ENCODE results near the gene PTOV1.

PTOV1 gene

DNA sequence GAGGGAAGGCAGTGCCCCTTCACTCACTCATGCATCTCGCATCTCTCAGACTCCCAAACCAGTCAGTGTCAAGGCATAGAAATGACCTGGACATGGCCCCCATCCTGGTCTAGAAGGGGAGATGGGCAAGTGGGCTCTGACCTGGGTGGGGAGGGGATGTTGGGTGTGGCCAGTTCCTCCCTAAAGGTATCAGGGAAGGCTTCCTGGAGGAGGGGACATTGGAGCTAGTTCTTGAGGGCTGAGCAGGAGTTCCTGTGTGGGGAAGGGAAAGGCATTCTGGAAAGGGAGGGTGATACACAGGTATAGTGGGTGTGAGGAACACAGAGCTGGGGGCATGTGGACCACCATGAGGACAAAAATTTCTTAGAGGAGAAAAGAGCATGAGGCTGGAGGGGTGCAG lies 41.8 kb downstream of the PTOV1 start:
- DNase-seq = no peak

DNA sequence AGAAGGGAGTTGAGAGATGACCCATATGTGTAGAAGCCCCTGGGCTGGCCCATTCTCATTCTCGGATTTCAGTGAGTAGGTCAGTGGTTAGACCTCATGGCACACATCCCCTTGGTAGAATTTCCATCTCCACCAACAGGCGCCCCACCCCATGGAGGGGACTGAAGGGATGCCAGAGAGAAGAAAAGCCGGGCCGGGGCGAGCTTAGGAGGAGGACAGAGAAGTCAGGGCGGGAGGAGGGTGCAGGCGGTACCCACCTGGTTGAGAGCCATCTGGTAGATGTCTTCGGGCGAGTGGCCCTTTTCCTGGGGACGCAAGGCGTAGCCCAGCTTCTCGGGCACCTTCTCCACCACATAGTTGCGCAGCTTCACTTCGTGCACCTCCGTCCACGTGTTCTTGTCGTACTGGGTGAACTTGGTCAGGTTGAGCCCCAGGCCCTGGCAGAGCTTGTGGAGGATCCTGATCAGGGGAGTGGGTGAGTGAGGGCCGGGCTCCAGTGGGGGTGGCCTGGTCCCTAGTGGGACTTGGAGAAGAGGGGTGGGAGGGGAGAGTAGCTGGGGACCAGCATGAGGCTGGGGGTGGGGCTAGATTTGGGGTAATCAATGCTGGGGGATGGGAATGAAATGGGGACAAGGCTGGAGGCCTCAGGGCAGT lies 43.2 kb downstream of the PTOV1 start:
- DNase-seq = no peak

DNA sequence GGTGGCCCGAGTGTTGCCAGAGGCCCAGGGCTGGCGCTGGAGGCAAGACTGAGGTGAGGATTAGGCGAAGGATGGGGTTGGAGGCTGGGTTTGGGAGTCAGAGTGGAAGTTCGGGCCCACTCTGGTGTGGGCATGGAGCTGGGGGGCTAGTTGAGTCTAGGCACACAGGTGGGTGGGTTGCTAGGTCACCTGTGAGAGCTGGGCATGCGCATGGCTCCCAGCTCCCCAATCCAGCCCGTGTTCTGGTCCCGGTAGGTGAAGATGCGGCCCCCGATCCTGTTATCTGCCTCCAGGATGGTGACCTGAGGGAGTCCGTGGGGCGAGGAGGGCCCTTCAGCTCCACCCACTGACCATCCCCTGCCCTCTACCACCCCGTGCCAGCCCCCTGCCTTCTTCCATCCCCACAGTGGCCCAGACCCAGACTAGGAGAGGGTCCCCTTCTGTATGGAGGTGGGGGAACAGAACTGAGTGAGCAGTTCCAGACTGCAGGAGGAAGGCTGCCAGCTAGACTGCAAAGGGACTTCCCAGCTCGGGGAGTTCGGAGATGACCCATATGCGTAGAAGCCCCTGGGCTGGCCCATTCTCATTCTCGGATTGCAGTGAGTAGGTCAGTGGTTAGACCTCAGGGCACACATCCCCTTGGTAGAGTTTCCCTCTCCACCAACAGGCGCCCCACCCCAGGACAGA lies 44.1 kb downstream of the PTOV1 start:
- no peak for DNase-seq

DNA sequence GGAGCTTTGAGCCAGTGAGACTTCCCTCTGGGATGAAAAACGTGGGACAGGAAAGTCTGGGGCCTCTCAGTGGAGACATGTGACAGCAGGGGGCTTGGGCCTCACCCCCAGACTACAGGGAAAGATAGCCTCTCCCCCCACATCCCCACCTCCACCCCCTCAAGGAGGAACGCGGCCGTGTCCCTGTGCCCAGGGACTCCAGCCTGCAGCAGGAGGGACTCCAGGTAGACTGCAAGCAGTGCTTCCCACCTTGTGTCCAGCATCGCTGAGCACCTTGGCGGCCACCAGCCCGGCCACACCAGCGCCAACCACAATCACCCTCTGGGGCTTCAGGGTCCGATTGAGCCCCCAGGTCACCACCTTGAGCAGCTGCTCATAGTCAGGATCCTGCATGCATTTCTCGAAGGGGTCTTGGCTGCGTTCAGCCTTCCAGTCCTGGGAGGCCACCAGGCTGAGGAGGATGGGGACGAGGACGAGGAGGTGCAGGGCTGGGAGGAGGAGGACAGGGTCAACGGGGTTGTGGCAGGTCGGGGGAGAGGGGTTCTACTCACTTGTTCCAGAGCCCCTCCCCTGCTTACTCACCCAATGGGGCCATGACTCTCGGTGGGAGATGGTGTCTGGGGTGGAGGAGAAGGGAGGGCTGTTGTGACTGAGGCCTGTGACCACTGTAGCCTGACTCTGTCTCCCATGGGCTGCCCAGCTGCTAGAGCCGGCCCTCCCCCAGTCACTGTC lies 44.8 kb downstream of the PTOV1 start:
- DNase-seq = no peak

DNA sequence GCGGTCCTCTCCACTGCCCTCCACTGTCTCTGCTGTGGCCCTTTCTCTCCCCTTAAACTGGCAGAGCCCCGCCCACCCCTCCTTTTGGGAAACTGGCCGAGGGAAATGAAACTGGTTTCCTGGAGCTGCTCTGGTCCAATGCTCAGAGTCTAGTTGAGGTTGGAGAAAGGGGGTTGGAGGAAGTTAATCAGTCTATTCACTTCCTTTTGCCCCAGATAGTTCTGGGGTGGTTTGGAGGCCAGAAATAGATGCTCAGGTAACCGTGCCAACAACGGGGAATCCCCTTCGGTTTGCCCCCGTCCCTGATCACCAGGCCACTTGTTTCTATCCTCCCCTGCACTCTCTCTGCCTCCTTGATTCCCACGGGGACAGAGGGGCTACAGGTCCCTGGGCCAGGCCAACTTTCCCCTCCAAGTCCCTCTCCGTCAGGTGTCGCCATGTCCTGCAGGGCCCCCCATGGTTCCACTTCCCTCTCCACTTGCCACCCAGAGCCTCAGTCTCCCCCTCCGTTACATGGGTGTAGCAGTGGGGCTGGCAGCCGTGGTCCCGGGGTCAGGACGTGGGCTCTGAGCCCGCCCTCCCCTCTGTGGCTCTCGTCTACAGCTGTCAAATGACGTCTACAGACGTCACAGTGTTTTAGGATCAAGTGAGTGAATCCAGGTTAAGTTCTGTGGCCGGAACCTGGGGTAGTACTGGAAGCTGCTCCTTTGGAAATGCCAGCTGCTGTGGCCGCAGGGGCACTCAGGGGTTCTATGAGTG lies 46.1 kb downstream of the PTOV1 start, which contains the start of gene IL4I1:
Gene IL4I1, minus strand, starts transcription at position 25 of the 759 bp plus-strand sequence. CDS start 727 bp downstream, outside the sequence.
- DNase-seq = peak; percentile 84

DNA sequence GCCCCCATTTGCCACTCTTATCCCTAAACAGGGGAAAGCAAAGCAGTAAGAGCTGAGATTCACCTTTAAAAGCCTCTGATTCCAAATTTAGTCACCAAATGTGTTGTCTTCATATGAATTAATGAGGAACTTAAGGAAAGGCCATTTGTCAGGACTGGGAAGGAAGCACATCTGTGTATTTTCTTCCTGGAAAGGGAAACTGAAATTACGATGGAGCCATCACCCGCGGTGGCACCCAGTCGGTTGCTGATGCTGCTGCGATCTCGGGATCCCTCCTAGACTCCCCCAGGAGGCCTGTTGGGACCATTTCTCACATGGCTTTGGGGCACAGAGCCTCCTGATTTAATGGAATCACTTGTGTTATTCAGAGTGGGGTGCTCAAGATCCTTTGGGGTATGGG lies 53.2 kb downstream of the PTOV1 start:
- DNase-seq = no peak

DNA sequence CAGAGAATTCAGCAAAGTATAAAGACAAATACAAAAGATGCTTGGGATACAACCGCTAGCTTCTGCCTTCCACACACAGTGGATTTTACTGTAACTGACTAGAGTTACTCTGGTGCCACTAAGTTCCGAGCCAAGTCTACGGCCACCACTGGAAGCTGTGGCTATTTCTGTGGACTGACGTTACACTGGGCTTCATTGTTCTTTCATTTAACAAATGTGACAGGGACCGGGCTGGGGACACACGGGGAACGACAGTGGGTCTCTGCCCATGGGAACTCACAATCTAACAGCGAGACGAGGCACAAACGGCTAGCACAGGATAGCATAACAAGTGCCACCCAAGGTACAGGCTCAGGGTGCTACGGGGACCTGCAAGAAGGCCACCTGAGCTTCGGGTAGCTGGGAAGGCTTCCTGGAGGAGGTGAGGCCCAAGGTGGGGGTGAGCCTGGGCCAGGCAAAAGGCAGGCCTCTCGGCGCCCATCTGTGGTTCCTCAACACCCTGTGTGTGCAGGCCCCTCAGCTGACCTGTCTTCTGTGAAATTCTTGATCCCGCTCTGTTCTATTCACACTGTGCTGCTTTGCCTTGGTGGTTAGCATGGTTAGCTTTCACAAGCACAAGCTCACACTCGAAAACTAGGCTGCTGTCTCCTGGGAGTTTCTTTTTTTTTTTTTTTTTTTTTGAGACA lies 56.1 kb downstream of the PTOV1 start:
- no peak for DNase-seq

DNA sequence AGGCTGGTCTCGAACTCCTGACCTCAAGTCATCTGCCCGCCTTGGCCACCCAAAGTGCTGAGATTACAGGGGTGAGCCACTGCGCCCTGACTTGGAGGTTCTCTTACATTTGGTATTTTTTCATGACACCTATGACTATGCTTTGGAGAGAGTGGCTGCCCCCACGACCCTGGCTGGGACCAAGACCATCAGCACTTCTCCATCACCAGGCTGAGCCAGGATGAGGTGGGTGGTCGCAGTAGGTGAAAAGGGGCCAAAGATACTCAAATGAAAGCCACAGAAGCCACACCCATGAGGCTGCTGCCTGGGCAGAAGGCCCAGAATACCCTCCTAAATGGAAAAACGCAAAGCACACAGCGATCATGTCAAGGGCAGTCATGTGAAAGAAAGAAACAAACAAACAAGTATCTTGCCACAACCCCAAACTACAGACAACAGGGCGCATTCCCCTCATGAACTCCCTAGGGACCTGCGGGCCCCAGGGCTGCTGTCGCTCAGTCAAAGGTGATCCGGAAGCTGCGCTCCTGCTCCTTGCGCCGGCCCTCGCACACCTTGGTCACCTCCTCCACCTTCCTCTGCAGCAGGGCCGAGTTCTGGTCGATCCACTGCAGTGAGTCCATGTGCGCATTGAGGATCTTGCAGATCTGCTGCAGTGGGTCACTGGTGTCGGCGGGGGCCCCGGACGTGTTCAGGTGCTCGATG lies 56.9 kb downstream of the PTOV1 start:
- no peak for DNase-seq

DNA sequence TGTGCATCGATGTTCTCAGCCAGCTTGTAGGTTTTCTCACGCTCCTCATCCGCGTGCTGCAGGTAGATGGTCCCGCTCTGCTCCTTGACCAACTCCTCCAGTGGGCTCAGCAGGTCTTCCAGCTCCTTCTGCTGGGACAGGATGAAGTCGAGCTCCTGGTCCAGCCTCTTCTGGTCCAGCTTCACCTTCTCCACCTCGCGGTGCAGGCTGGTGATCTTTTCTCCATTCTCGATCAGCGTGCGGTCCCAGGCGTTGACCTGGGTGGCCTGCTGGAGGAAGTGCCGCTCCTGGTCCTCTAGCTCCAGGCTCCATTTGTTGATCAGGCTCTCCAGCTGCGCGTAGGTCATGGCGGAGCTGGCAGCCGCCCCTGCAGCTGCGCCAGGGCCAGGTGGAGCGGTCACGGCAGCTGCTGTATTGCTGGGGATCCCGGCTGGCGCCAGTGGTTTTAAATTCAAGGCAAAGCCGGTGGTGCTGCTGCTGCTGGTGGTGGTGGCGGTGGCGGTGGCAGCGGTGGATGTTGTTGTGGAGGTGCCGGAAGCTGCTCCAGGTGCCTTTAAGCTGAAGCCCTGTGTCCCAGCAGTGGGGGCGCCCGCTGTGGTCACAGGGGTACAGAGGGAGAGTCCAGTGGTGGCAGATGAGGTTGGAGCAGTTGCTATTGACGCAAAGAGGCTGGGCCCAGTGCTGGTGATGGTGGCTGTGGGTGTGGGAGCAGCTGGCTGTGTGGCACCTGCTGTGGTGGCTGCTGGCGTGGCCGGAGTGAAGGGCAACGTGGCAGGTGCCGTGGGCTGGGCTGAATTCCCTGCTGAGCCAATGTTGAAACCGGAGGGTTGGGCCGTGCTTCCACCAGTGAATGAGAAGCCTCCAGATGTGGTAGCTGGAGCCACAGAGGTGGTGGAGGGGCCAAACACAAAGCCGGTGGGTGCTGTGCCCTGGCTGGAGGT lies 57.8 kb downstream of the PTOV1 start:
- no peak for DNase-seq

DNA sequence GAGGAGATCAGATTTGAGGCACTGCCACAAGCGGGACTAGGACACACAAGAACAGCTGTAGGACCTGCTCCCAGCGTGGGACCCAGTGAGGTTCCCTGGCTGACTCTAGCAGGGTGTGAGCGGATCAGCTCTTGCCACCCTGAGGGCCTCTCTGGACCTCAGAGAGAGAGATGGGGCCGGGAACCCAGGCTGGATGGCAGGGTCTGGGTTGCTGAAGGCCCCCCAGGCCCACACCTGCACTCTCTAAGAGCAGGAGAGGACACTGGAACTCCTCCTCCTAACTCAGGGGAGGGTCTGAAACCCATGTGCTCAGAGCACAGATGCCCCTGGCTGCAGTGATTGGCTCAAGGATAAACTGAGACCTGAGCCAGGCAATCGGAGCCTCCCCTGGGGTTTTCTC lies 59.2 kb downstream of the PTOV1 start:
- DNase-seq = no peak
